ENCODE results near the gene ZNF507.
"Not testable (repeated sequence)": the region's sequence is repeated elsewhere in the genome, so short reads cannot be mapped to it uniquely, and the experiment has no call there.

Gene ZNF507

DNA sequence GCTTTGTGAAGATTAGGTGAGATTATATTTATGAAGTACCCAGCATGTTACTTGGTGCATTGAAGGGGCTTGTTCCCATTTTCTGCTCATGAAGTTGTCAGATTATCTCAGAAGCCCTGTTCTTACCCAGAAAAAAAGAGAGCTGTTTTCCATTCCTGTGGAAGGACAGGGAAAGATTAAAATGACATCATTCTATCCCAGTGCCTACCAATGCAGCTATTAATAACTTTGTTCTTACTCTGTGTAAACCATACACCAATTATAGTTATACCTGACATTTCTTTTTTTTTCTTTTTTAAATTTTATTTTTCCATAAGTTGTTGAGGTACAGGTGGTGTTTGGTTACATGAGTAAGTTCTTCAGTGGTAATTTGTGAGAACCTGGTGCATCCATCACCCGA lies 18.6 kb downstream of the ZNF507 start:
- no peak overlapping the region for H3K4me3 ChIP-seq (replicated peaks in 1 of 2; ENCODE audit: low read depth in 2 of 2, low read length in 2 of 2)
- DNase-seq (ENCODE audit: low read depth in 2 of 2) = no peak
- TF ChIP-seq, protein P1, sequence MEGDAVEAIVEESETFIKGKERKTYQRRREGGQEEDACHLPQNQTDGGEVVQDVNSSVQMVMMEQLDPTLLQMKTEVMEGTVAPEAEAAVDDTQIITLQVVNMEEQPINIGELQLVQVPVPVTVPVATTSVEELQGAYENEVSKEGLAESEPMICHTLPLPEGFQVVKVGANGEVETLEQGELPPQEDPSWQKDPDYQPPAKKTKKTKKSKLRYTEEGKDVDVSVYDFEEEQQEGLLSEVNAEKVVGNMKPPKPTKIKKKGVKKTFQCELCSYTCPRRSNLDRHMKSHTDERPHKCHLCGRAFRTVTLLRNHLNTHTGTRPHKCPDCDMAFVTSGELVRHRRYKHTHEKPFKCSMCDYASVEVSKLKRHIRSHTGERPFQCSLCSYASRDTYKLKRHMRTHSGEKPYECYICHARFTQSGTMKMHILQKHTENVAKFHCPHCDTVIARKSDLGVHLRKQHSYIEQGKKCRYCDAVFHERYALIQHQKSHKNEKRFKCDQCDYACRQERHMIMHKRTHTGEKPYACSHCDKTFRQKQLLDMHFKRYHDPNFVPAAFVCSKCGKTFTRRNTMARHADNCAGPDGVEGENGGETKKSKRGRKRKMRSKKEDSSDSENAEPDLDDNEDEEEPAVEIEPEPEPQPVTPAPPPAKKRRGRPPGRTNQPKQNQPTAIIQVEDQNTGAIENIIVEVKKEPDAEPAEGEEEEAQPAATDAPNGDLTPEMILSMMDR (IDR thresholded peaks at IDR 0.05; ENCODE audit: low read depth, low read length) = no peak

DNA sequence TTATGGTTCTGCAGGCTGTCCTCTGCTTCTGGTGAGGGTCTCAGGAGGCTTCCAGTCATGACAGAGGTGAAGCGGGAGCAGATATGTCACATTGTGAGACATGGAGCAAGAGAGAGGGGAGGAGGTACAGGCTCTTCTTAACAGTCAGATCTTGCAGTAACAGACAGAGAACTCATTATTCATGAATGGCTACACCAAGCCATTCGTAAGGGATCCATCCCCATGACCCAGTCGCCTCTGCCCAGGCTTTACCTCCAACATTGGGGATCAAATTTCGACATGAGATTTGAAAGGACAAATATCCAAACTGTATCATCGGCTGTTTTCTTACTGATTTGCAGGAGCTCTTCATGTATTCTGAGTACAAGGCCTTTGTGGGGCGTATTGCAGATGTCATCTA lies 21.7 kb downstream of the ZNF507 start:
- DNase-seq (ENCODE audit: low read depth in 2 of 2) = no peak
- no peak overlapping the region for H3K4me3 ChIP-seq (replicated peaks in 1 of 2; ENCODE audit: low read depth in 2 of 2, low read length in 2 of 2)
- TF ChIP-seq, protein P1 (IDR thresholded peaks at IDR 0.05; ENCODE audit: low read depth, low read length) = no peak

DNA sequence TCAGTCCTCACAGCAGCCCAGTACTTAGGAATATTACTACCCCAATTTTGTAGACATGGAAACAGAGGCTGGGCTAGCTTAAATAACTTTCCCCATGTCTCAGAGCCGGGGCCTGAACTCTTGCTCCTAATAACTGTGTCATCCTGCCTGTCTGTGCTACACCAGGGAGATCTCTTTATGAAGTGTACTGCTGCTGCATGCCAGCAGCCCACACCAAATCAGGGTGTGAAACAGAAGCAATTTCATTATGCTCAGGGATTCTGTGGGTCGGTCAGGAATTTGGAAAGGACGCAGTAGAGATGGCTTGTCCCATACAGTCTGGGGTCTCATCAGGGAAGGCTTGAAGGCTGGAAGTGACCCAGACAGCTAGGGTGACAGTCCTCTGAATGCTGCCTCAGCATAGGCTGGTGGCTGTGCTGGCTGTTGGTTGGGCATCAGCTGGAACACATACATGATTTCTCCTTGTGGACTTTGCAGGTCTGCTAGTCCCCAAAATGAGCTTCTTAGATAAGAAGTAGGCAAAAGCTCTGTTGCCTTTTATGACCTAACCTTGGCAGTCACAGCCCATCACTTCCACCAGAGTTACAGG lies 22.6 kb downstream of the ZNF507 start:
- no peak overlapping the region for H3K4me3 ChIP-seq (replicated peaks in 1 of 2; ENCODE audit: low read depth in 2 of 2, low read length in 2 of 2)
- DNase-seq (ENCODE audit: low read depth in 2 of 2) = no peak
- TF ChIP-seq, protein P1 (IDR thresholded peaks at IDR 0.05; ENCODE audit: low read depth, low read length) = no peak

DNA sequence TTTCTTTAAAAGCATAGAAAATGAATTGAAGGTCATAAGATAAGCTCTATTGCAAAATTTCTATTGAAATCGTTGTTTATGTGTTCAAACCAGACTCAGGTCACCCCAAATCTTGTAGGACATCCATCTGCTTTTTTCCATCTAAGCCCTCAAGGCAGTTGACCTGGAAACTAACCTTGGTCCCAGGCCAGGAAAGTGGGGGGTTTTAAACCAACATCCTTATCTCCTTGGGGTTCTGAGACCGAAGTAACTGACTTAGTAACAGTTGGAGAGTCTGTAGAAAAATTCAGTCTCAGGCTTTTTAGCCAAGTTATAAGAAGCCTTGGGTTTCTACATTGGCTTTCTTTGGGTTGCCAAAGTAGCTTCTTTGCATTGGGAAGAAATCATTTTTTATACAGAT lies 23.4 kb downstream of the ZNF507 start:
- DNase-seq (ENCODE audit: low read depth in 2 of 2) = no peak
- TF ChIP-seq, protein P1 (IDR thresholded peaks at IDR 0.05; ENCODE audit: low read depth, low read length) = no peak
- H3K4me3 ChIP-seq (replicated peaks in 1 of 2; ENCODE audit: low read depth in 2 of 2, low read length in 2 of 2) = no peak overlapping the region

DNA sequence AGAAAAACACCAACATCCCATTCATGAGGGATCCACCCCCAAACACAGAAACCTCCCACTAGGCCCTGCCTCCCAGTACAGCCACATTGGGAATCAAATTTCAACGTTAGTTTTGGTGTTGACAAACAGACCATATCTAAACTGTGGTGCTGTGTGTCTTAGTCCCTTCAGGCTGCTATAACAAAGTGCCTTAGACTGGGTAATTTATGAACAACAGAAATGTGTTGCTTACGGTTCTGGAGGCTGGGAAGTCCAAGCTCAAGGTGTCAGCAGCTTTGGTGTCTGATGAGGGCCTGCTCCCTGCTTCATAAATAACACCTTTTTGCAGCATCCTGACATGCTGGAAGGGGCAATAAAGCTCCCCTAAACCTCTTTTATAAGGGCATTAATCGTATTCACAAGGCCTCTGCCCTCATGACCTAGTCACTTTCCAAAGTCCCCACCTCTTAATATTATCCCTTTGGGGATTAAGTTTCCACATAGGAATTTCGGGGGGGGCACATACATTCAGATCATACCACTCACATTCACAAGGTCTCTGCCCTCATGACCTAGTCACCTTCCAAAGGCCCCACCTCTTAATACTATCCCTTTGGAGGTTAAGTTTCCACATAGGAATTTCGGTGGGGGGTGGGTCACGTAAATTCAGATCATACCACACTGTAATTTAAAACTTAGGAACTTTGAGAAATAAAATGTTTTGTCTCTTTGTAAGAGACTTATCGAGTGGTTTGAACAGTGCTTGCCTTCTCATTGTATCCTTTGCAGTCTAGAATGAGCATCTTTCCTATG lies 27.5 kb downstream of the ZNF507 start:
- DNase-seq (ENCODE audit: low read depth in 2 of 2) = peak; percentile 44 to 45
- TF ChIP-seq, protein P1 (IDR thresholded peaks at IDR 0.05; ENCODE audit: low read depth, low read length) = no peak
- no peak overlapping the region for H3K4me3 ChIP-seq (replicated peaks in 1 of 2; ENCODE audit: low read depth in 2 of 2, low read length in 2 of 2)

DNA sequence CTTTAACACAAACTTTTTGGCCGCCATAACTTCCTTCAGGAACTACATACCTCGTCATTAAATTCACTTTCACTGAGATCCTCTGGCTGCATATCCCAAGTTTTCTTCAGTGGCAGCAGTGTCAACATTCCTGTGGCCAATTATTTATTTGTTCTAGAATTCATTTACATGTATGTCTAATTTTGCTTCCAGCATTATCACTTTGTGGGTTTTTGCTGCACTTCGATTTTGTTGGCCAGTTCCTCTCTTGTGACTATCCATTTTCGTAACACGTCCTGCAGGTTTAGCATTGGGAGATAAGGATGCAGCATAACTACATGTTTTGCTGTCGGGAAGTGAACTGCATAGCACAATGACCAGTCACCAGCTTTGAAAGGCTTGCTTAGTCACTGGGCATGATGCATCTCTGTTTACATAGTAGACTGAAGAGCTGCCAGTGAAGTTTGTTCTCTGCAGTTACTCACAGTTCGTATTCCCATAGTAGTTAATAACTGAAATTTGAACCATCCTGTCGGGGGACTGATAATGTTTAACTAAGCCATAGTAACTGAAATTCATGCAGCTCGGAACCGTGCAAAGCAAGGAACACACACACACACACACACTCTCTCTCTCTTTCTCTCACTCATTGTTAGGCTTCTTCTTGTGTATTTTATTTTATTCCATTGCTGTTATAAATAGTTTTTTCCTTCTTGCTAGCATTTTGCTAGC lies 28.3 kb downstream of the ZNF507 start:
- TF ChIP-seq, protein P1 (IDR thresholded peaks at IDR 0.05; ENCODE audit: low read depth, low read length) = no peak
- DNase-seq (ENCODE audit: low read depth in 2 of 2) = peak; percentile 98 to 99
- peak overlapping the region in 1 of 2 donors; percentile 2 for H3K4me3 ChIP-seq (replicated peaks in 1 of 2; ENCODE audit: low read depth in 2 of 2, low read length in 2 of 2)

DNA sequence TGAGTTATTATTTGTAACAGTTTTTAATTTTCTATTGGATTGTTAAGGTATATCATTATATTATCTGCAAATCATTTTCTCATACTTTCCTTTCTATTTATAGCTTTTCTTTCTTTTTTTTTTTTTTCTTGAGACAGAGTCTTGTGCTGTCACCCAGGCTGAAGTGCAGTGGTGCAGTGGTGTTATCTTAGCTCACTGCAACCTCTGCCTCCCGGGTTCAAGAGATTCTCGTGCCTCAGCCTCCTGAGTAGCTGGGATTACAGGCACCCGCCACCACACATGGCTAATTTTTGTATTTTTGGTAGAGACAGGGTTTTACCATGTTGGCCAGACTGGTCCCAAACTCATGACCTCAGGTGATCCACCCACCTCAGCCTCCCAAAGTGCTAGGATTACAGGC lies 29.0 kb downstream of the ZNF507 start:
- not testable (repeated sequence) for H3K4me3 ChIP-seq (replicated peaks in 1 of 2; ENCODE audit: low read depth in 2 of 2, low read length in 2 of 2); DNase-seq (ENCODE audit: low read depth in 2 of 2)

Data from cardiac fibroblast (primary cell).